Measurements from ENCODE around the gene FES. TPM values are rescaled to one million over a fixed set of nuclear protein-coding genes. Genes with fewer than 3 reads are reported as not detected.

The FES gene
- total and polyA plus RNA-seq, 2 of the 13 experiments (the other 11 are each of a cell fraction or from before 2014, with no cell fraction given): 4.0 to 9.5 TPM

- TF ChIP-seq CTCF (CRISPR knock-in tag; IDR thresholded peaks at IDR 0.05) (0 out of 2 replicates have a peak, but pooled peaks have one; percentile 30), SKIL (CRISPR knock-in tag; IDR thresholded peaks at IDR 0.05; ENCODE audit: borderline replicate concordance) (peak; percentile 100), ZNF224 (CRISPR knock-in tag; IDR thresholded peaks at IDR 0.05) (peak; percentile 81; the same call in 1 of the 2 replicates), SOX6 (IDR thresholded peaks at IDR 0.05) (no peak), SOX6 (CRISPR knock-in tag; IDR thresholded peaks at IDR 0.05) (peak; percentile 99), ZZZ3 (CRISPR knock-in tag; IDR thresholded peaks at IDR 0.05; ENCODE audit: borderline replicate concordance) (peak; percentile 51; the same call in 1 of the 2 replicates), ZNF207 (IDR thresholded peaks at IDR 0.05; ENCODE audit: borderline replicate concordance) (no peak), REPIN1 (CRISPR knock-in tag; IDR thresholded peaks at IDR 0.05; ENCODE audit: borderline replicate concordance, low read depth) (peak; percentile 90), ZNF282 (IDR thresholded peaks at IDR 0.05; ENCODE audit: partially characterized antibody) (no peak), ZNF589 (CRISPR knock-in tag; conservative IDR thresholded peaks at IDR 0.05) (peak; percentile 92), CCDC6 (CRISPR knock-in tag; IDR thresholded peaks at IDR 0.05) (peak; percentile 89), ZNF691 (CRISPR knock-in tag; IDR thresholded peaks at IDR 0.05; ENCODE audit: borderline replicate concordance, low read depth) (peak; percentile 93), ZNF256 (CRISPR knock-in tag; conservative IDR thresholded peaks at IDR 0.05) (0 out of 2 replicates have a peak, but pooled peaks have one; percentile 17), ZNF629 (CRISPR knock-in tag; conservative IDR thresholded peaks at IDR 0.05) (no peak; the same call in 1 of the 2 replicates), RCOR2 (CRISPR knock-in tag; IDR thresholded peaks at IDR 0.05) (peak; percentile 92), TRAFD1 (CRISPR knock-in tag; IDR thresholded peaks at IDR 0.05; ENCODE audit: borderline replicate concordance) (no peak), ZBTB7A (CRISPR knock-in tag; IDR thresholded peaks at IDR 0.05) (peak; percentile 97), PLSCR1 (CRISPR knock-in tag; IDR thresholded peaks at IDR 0.05; ENCODE audit: borderline replicate concordance) (no peak), ZBTB38 (CRISPR knock-in tag; IDR thresholded peaks at IDR 0.05) (0 out of 2 replicates have a peak, but pooled peaks have one; percentile 62), KLF13 (CRISPR knock-in tag; IDR thresholded peaks at IDR 0.05) (peak; percentile 66; the same call in 1 of the 2 replicates), POLR2G (IDR thresholded peaks at IDR 0.05; ENCODE audit: low read depth, low read length) (no peak), KMT2A (CRISPR knock-in tag; IDR thresholded peaks at IDR 0.05) (peak; percentile 74), CEBPB (IDR thresholded peaks at IDR 0.05; ENCODE audit: borderline replicate concordance, low read depth, low read length) (peak; percentile 99), SSRP1 (CRISPR knock-in tag; IDR thresholded peaks at IDR 0.05) (peak; percentile 88; the same call in 1 of the 2 replicates)
Observed at GRCh38 chr15:90873998-90874605, 10.2 kb upstream of the FES start (continued).

All from HepG2 (cell line).